SK-N-SH treated with all-trans-retinoic acid at 6 μM for 48 hours (cell line): ENCODE measurements around the gene STARD10.

ENCODE experiments used
- ATAC-seq: fragments of 200-7000 bp; cut with Tn5 transposase; 3 replicates; pipeline ENCODE4 v1.9.1; 2020; ENCODE audit warnings: mild to moderate bottlenecking, moderate library complexity
- BACH2 ChIP-seq: fragments of 250-450 bp; sonication (Bioruptor Pico); IDR thresholded peaks from 2 replicates; pipeline ENCODE4 v1.9.0; 2021; ENCODE audit warnings: mild to moderate bottlenecking, borderline replicate concordance
- CREB5 ChIP-seq: fragments of 250-450 bp; sonication (Bioruptor Pico); IDR thresholded peaks from 2 replicates; pipeline ENCODE4 v1.5.1; 2020; ENCODE audit warnings: low read depth, mild to moderate bottlenecking, moderate library complexity
- CSDC2 ChIP-seq: fragments of 250-450 bp; sonication (Bioruptor Pico); IDR thresholded peaks from 2 replicates; pipeline ENCODE4 v1.5.0; 2020; ENCODE audit warnings: mild to moderate bottlenecking, moderate library complexity
- CSRNP3 ChIP-seq: fragments of 250-450 bp; sonication (Bioruptor Pico); IDR thresholded peaks from 2 replicates; pipeline ENCODE4 v1.5.1; 2021; ENCODE audit warnings: mild to moderate bottlenecking, moderate library complexity
- ESRRG ChIP-seq: fragments of 250-450 bp; sonication (Bioruptor Pico); IDR thresholded peaks from 2 replicates; pipeline ENCODE4 v1.6.1; 2021; ENCODE audit warnings: mild to moderate bottlenecking
- GLIS3 ChIP-seq: fragments of 250-450 bp; sonication (Bioruptor Pico); IDR thresholded peaks from 2 replicates; pipeline ENCODE4 v1.5.0; 2020; ENCODE audit warnings: mild to moderate bottlenecking, moderate library complexity
- ISL1 ChIP-seq: fragments of 250-450 bp; sonication (Bioruptor Pico); IDR thresholded peaks from 2 replicates; pipeline ENCODE4 v2.1.2; 2022; ENCODE audit warnings: mild to moderate bottlenecking, moderate library complexity
- OSR1 ChIP-seq: fragments of 250-450 bp; sonication (Bioruptor Pico); IDR thresholded peaks from 2 replicates; pipeline ENCODE4 v1.8.0; 2022; ENCODE audit warnings: moderate library complexity, mild to moderate bottlenecking, inconsistent platforms
- PPARA ChIP-seq: fragments of 250-450 bp; sonication (Bioruptor Pico); IDR thresholded peaks from 2 replicates; pipeline ENCODE4 v1.5.0; 2020; ENCODE audit warnings: mild to moderate bottlenecking, borderline replicate concordance
- RARB ChIP-seq: fragments of 250-450 bp; sonication (Bioruptor Pico); IDR thresholded peaks from 2 replicates; pipeline ENCODE4 v1.8.0; 2021; ENCODE audit warnings: mild to moderate bottlenecking, moderate library complexity
- SNAI2 ChIP-seq: fragments of 250-450 bp; sonication (Bioruptor Pico); IDR thresholded peaks from 2 replicates; pipeline ENCODE4 v1.5.0; 2020; ENCODE audit warnings: mild to moderate bottlenecking, moderate library complexity
- TCF4 ChIP-seq: fragments of 250-450 bp; sonication (Bioruptor Pico); IDR thresholded peaks from 2 replicates; pipeline ENCODE4 v1.8.0; 2021; ENCODE audit warnings: mild to moderate bottlenecking, moderate library complexity, borderline replicate concordance
- ZC3H10 ChIP-seq: fragments of 250-450 bp; sonication (Bioruptor Pico); IDR thresholded peaks from 2 replicates; pipeline ENCODE4 v1.5.1; 2021; ENCODE audit warnings: mild to moderate bottlenecking, moderate library complexity
- ZFP3 ChIP-seq: fragments of 250-450 bp; sonication (Bioruptor Pico); IDR thresholded peaks from 2 replicates; pipeline ENCODE4 v1.5.0; 2020; ENCODE audit warnings: mild to moderate bottlenecking, moderate library complexity
- ZFP30 ChIP-seq: fragments of 450-650 bp; formaldehyde crosslinking; IDR thresholded peaks from 2 replicates; pipeline ENCODE4 v1.5.0; 2022; ENCODE audit warnings: mild to moderate bottlenecking, moderate library complexity
- ZNF565 ChIP-seq: fragments of 450-650 bp; formaldehyde crosslinking; conservative IDR thresholded peaks from 2 replicates; pipeline ENCODE4 v1.5.0; 2020; ENCODE audit warnings: low read depth, mild to moderate bottlenecking, moderate library complexity
- ZNF70 ChIP-seq: fragments of 450-650 bp; formaldehyde crosslinking; IDR thresholded peaks from 2 replicates; pipeline ENCODE4 v1.5.0; 2020; ENCODE audit warnings: mild to moderate bottlenecking, moderate library complexity
- ZNF8 ChIP-seq: fragments of 450-650 bp; formaldehyde crosslinking; IDR thresholded peaks from 2 replicates; pipeline ENCODE4 v1.5.0; 2020; ENCODE audit warnings: mild to moderate bottlenecking, moderate library complexity
- TF ChIP-seq, protein P1 (sequence below): fragments of 250-450 bp; sonication (Bioruptor Pico); IDR thresholded peaks from 2 replicates; pipeline ENCODE4 v1.8.0; 2020; ENCODE audit warnings: mild to moderate bottlenecking, moderate library complexity, borderline replicate concordance
- TF ChIP-seq, protein P2 (sequence below): fragments of 250-450 bp; sonication (Bioruptor Pico); IDR thresholded peaks from 2 replicates; pipeline ENCODE4 v1.8.0; 2021; ENCODE audit warnings: low read depth, mild to moderate bottlenecking, moderate library complexity, borderline replicate concordance
- TF ChIP-seq, protein P3 (sequence below): fragments of 250-450 bp; sonication (Bioruptor Pico); IDR thresholded peaks from 2 replicates; pipeline ENCODE4 v1.5.0; 2020; ENCODE audit warnings: mild to moderate bottlenecking, moderate library complexity

STARD10 gene

DNA sequence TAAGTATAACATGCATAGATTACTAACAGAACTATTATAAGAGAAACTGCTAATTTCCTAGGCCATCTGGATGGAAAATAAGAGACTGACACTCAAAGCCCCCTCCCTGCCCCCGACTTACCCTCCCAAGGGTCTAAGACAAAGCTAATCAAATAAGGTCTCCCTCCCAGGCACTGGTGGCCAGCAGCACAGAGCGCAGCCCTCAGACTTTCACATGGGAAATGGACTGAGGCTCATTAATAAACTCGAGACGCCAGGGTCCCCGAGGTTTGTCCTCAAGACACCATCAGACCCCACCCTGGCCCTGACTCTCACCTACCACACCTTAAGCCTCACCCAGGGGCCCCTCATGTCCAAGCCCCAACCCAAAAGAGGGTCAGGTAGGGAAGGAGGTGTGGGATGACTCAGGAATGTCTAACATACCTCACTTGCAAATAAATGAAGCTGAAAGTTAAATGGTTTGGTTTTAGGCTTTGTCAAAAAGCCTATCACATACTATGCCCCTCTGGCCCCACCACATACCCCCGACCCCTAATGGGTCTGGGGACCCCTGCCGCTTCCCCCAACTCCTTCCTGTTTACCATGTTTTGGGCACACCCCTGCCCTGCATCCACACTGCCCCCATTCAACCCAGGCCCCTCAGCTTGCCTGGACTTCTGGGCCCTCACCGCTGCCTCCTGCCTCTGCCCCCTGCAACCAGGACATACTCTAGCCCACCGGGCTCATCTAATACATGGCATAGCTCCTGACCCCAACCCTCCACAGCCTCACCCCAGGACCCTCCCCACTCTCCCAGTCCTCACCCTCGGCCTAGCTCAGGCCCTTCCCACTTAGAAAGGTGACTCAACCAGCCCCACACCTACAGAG is 53.1 kb downstream of the STARD10 start:
- TF ChIP-seq BACH2 (CRISPR knock-in tag) (no peak), CSDC2 (CRISPR knock-in tag) (no peak), ZNF70 (CRISPR knock-in tag) (no peak), SNAI2 (CRISPR knock-in tag) (no peak), GLIS3 (no peak)
- ATAC-seq = no peak

DNA sequence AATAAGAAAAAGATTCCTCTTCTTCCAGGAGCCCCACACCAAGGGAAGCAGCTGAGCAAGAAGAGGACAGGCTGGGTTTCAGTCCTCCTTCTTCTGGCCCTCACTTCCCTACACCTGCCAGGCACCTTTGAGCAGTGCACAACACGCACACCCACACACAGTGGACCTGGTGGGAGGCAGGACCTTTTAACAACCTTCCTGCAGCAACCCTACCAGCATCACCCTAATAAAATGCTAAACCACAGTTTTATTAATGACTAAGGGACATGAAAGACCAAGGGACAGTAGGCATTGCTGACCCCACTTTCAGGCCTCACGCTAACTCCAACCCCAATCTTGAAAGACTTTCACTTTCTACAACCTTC is 53.8 kb downstream of the STARD10 start:
- TF ChIP-seq OSR1 (CRISPR knock-in tag) = no peak
- no peak for TF ChIP-seq RARB
- no peak for TF ChIP-seq CSRNP3 (CRISPR knock-in tag)
- TF ChIP-seq ZFP30 (CRISPR knock-in tag) = no peak
- TF ChIP-seq BACH2 (CRISPR knock-in tag) = no peak
- TF ChIP-seq ZNF70 (CRISPR knock-in tag) = no peak
- no peak for TF ChIP-seq PPARA
- no peak for TF ChIP-seq ZNF8
- TF ChIP-seq ISL1 (CRISPR knock-in tag) = no peak
- TF ChIP-seq, protein P1, sequence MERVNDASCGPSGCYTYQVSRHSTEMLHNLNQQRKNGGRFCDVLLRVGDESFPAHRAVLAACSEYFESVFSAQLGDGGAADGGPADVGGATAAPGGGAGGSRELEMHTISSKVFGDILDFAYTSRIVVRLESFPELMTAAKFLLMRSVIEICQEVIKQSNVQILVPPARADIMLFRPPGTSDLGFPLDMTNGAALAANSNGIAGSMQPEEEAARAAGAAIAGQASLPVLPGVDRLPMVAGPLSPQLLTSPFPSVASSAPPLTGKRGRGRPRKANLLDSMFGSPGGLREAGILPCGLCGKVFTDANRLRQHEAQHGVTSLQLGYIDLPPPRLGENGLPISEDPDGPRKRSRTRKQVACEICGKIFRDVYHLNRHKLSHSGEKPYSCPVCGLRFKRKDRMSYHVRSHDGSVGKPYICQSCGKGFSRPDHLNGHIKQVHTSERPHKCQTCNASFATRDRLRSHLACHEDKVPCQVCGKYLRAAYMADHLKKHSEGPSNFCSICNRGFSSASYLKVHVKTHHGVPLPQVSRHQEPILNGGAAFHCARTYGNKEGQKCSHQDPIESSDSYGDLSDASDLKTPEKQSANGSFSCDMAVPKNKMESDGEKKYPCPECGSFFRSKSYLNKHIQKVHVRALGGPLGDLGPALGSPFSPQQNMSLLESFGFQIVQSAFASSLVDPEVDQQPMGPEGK = no peak
- no peak for TF ChIP-seq ZNF565
- TF ChIP-seq, protein P2, sequence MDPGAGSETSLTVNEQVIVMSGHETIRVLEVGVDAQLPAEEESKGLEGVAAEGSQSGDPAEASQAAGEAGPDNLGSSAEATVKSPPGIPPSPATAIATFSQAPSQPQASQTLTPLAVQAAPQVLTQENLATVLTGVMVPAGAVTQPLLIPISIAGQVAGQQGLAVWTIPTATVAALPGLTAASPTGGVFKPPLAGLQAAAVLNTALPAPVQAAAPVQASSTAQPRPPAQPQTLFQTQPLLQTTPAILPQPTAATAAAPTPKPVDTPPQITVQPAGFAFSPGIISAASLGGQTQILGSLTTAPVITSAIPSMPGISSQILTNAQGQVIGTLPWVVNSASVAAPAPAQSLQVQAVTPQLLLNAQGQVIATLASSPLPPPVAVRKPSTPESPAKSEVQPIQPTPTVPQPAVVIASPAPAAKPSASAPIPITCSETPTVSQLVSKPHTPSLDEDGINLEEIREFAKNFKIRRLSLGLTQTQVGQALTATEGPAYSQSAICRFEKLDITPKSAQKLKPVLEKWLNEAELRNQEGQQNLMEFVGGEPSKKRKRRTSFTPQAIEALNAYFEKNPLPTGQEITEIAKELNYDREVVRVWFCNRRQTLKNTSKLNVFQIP (CRISPR knock-in tag) = no peak
- TF ChIP-seq, protein P3, sequence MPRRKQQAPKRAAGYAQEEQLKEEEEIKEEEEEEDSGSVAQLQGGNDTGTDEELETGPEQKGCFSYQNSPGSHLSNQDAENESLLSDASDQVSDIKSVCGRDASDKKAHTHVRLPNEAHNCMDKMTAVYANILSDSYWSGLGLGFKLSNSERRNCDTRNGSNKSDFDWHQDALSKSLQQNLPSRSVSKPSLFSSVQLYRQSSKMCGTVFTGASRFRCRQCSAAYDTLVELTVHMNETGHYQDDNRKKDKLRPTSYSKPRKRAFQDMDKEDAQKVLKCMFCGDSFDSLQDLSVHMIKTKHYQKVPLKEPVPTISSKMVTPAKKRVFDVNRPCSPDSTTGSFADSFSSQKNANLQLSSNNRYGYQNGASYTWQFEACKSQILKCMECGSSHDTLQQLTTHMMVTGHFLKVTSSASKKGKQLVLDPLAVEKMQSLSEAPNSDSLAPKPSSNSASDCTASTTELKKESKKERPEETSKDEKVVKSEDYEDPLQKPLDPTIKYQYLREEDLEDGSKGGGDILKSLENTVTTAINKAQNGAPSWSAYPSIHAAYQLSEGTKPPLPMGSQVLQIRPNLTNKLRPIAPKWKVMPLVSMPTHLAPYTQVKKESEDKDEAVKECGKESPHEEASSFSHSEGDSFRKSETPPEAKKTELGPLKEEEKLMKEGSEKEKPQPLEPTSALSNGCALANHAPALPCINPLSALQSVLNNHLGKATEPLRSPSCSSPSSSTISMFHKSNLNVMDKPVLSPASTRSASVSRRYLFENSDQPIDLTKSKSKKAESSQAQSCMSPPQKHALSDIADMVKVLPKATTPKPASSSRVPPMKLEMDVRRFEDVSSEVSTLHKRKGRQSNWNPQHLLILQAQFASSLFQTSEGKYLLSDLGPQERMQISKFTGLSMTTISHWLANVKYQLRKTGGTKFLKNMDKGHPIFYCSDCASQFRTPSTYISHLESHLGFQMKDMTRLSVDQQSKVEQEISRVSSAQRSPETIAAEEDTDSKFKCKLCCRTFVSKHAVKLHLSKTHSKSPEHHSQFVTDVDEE (CRISPR knock-in tag) = no peak
- no peak for TF ChIP-seq TCF4 (CRISPR knock-in tag)
- no peak for TF ChIP-seq ESRRG
- TF ChIP-seq SNAI2 (CRISPR knock-in tag) = no peak
- no peak for TF ChIP-seq CSDC2 (CRISPR knock-in tag)
- TF ChIP-seq CREB5 (CRISPR knock-in tag) = no peak
- no peak for TF ChIP-seq ZFP3 (CRISPR knock-in tag)
- TF ChIP-seq ZC3H10 (CRISPR knock-in tag) = no peak
- ATAC-seq = no peak
